Spleen (tissue), 7 donors: ENCODE measurements around the gene EPHB2.

Source experiments
- POLR2A ChIP-seq, 3 donors: fragments of 450-650 bp; IDR thresholded peaks; one replicate each; pipeline ENCODE4 v1.5.1; 2017; ENCODE audit warnings: antibody characterized with exemption in 3 of 3, mild to moderate bottlenecking in 1 of 3
- POLR2AphosphoS5 ChIP-seq, 3 donors: sonication (generic); formaldehyde crosslinking; IDR thresholded peaks; one replicate each; pipeline ENCODE4 v1.5.1; 2017; ENCODE audit warnings: antibody characterized with exemption in 3 of 3
- TF ChIP-seq, protein P1 (sequence below), 11 experiments: fragments of 200-600 bp in 7 of 11; fragments of 450-650 bp in 4 of 11; sonication (generic) in 4 of 11; IDR thresholded peaks in 8 of 11; conservative IDR thresholded peaks in 3 of 11; 1 replicate in 7 of 11; 2 replicates in 4 of 11; pipeline versions ENCODE4 v1.4.0 to v1.8.0; 2016 to 2021; ENCODE audit warnings: antibody characterized with exemption in 11 of 11, inconsistent platforms in 4 of 11, mild to moderate bottlenecking in 1 of 11
- donor health status: DM: no; HTN: no; CAD: no; lungs with moderate emphysema.
- donor health status: DM: no; HTN: no; CAD: no.
- donor health status: DM: no; HTN: no; CAD: no.

DNA sequence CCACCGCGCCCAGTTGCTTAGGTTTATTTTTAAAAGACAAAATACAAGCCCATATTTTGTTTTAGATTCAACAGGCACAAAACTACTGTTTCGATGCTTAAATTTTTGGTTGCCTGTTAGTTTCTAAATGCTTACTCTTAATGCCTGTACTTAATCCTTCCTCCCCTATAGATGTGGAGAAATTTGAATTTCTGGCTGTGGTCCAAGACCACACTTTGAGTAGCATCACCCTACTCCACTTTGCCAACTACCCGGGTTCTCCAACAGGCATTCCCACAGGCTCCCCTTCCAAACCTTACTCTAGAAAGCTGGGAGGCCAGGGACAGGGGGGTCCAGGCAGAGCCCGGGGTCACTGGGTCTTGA, 242.0 kb downstream of the EPHB2 start:
- TF ChIP-seq, protein P1, sequence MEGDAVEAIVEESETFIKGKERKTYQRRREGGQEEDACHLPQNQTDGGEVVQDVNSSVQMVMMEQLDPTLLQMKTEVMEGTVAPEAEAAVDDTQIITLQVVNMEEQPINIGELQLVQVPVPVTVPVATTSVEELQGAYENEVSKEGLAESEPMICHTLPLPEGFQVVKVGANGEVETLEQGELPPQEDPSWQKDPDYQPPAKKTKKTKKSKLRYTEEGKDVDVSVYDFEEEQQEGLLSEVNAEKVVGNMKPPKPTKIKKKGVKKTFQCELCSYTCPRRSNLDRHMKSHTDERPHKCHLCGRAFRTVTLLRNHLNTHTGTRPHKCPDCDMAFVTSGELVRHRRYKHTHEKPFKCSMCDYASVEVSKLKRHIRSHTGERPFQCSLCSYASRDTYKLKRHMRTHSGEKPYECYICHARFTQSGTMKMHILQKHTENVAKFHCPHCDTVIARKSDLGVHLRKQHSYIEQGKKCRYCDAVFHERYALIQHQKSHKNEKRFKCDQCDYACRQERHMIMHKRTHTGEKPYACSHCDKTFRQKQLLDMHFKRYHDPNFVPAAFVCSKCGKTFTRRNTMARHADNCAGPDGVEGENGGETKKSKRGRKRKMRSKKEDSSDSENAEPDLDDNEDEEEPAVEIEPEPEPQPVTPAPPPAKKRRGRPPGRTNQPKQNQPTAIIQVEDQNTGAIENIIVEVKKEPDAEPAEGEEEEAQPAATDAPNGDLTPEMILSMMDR (IDR thresholded peaks at IDR 0.05 in 8 of 11, conservative IDR thresholded peaks at IDR 0.05 in 3 of 11) = no peak
- no peak for TF ChIP-seq POLR2A (IDR thresholded peaks at IDR 0.05)
- TF ChIP-seq POLR2AphosphoS5 (IDR thresholded peaks at IDR 0.05) = no peak
